OCI-LY7 (cell line): ENCODE measurements around the gene KPNA2. TPM values are rescaled to one million over a fixed set of nuclear protein-coding genes. Genes with fewer than 3 reads are reported as not detected.
"Not testable (repeated sequence)": the region's sequence is repeated elsewhere in the genome, so short reads cannot be mapped to it uniquely, and the experiment has no call there.

ENCODE experiments used
- BruUV-seq: library from RNA; stranded (reverse); fragments of 400-500 nt; replicated peaks from 2 replicates; lab custom pipeline; 2021; lab: Mats Ljungman, UMichigan
- CTCF ChIA-PET: fragments of 300-600 bp; sonication (Branson Sonifier 250); formaldehyde crosslinking; loops from one replicate; lab custom pipeline; 2022; ENCODE audit warnings: antibody characterized with exemption; ENCODE audit not compliant: unreplicated experiment; lab: Charles Lee
- POLR2A ChIA-PET: fragments of 300-600 bp; sonication (Branson Sonifier 250); formaldehyde crosslinking; loops from one replicate; lab custom pipeline; 2022; ENCODE audit warnings: antibody characterized with exemption; lab: Charles Lee
- DNase-seq: peaks from one replicate; pipeline ENCODE4 v3.0.0-alpha.2; 2015; ENCODE audit warnings: low spot score
- H2AFZ ChIP-seq: fragments of 200-600 bp; sonication (generic), shearing (Covaris generic); 2 replicates; pipeline ENCODE4 v1.6.1; 2014; ENCODE audit warnings: mild to moderate bottlenecking, antibody characterized with exemption, low read length, moderate library complexity
- H3K27ac ChIP-seq: fragments of 200-600 bp; sonication (generic); 2 replicates; pipeline ENCODE4 v1.5.1; 2014; ENCODE audit warnings: mixed run types, low read depth, mild to moderate bottlenecking, moderate library complexity, low read length, inconsistent platforms; ENCODE audit not compliant: poor library complexity, severe bottlenecking
- H3K36me3 ChIP-seq: fragments of 200-600 bp; sonication (generic); 2 replicates; pipeline ENCODE4 v1.6.1; 2014; ENCODE audit warnings: mild to moderate bottlenecking, antibody characterized with exemption, low read length, moderate library complexity, mixed read lengths; ENCODE audit not compliant: insufficient read depth
- H3K4me1 ChIP-seq: fragments of 200-600 bp; sonication (generic); 2 replicates; pipeline ENCODE4 v1.5.1; 2014; ENCODE audit warnings: mild to moderate bottlenecking, low read length; ENCODE audit not compliant: insufficient read depth, poor library complexity, severe bottlenecking
- H3K4me2 ChIP-seq: fragments of 200-600 bp; sonication (generic); 2 replicates; pipeline ENCODE4 v1.6.1; 2014; ENCODE audit warnings: mild to moderate bottlenecking, low read length
- H3K4me3 ChIP-seq: fragments of 200-600 bp; sonication (generic); 2 replicates; pipeline ENCODE4 v1.5.1; 2014; ENCODE audit warnings: mild to moderate bottlenecking, low read depth, low read length; ENCODE audit not compliant: poor library complexity, severe bottlenecking
- H3K79me2 ChIP-seq: fragments of 200-600 bp; sonication (generic); 2 replicates; pipeline ENCODE4 v1.6.1; 2016; ENCODE audit warnings: low read depth, mild to moderate bottlenecking, low read length, moderate library complexity, mixed read lengths; ENCODE audit not compliant: insufficient read depth
- H3K9me2 ChIP-seq: fragments of 200-600 bp; sonication (generic); 2 replicates; pipeline ENCODE4 v1.6.1; 2016; ENCODE audit warnings: mild to moderate bottlenecking, low read length, mixed read lengths; ENCODE audit not compliant: insufficient read depth
- H3K9me3 ChIP-seq: fragments of 200-600 bp; sonication (generic); 2 replicates; pipeline ENCODE4 v1.6.1; 2014; ENCODE audit warnings: mild to moderate bottlenecking, mixed run types, low read length, mixed read lengths
- H4K20me1 ChIP-seq: fragments of 200-600 bp; sonication (generic); 2 replicates; pipeline ENCODE4 v1.6.1; 2014; ENCODE audit warnings: mild to moderate bottlenecking, antibody characterized with exemption, low read length, moderate library complexity, mixed read lengths; ENCODE audit not compliant: insufficient read depth
- EZH2phosphoT487 ChIP-seq: fragments of 200-600 bp; sonication (generic); IDR thresholded peaks from 2 replicates; pipeline ENCODE4 v1.6.1; 2018; ENCODE audit warnings: low read depth, borderline replicate concordance, mild to moderate bottlenecking, mixed run types, antibody characterized with exemption, low read length, moderate library complexity, mixed read lengths
- intact Hi-C: fragments of 100-400 bp; cut with micrococcal nuclease; formaldehyde crosslinking; loops from one replicate; pipeline ENCODE4 v1.10.0; 2022; ENCODE audit not compliant: unreplicated experiment
- total RNA-seq, 2 experiments: library from RNA; depleted of rRNA in 1 of 2; stranded (reverse); fragments of >200 nt in 1 of 2; shearing (Covaris generic) in 1 of 2; gene quantifications; 2 replicates each; pipeline ENCODE4 v1.2.3, GENCODE V29; 2014 to 2022
- TF ChIP-seq, protein P1 (sequence below): fragments of 200-600 bp; sonication (generic); conservative IDR thresholded peaks from 2 replicates; pipeline ENCODE4 v1.5.1; 2014; ENCODE audit warnings: mild to moderate bottlenecking, antibody characterized with exemption, low read length, moderate library complexity, mixed read lengths

The KPNA2 gene
- total RNA-seq, 2 experiments from 2014 or later: 253 to 416 TPM

DNA sequence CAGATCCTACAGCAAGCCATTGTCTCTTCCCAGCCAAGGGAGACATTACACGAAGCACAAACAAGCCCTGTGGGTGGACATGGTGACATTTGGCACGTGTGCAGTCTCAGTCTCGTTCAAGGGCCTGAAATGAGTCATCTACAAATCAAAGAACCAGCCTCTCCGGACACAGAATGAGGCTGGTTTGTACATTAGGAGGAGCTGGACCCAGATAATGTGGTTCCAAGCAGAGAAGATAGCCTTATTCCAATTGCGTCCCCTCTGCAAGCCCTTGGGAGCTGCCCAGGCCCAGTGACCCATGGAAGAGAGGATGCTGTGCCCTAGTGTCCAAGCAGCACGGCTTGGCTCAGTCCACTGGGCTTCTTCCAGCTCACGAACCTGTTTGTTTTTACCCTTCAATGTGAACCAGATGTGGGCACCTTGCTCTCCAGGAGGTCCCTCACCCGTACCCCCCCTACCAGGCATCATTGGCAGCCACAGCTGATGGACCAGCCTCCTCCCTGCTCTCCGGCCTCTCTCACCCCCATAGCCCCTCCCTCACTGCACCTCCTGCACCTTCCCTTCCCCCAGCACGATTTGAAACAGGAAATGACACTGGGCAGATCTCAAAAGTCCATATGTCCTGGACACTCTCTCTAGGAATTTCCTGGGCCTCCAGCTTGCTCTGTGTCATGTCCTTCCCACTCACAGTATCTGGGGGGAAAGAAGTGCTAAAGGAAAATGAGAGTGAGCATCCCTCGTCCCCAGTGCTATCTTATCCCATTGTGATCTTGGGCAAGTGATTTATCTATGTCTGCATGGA is 26.2 kb downstream of the KPNA2 start:
- ChIA-PET POLR2A (interaction anchor here (0.7 kb wide), 1 partner anchor 795 kb away, joined by 4 read pairs; no protein-coding TSS in a partner anchor), CTCF (no interaction called here)
- Histone ChIP-seq H3K9me3 (no peaks in the 10 kb centered on the region), H3K9me2 (no peaks in the 10 kb centered on the region), H3K4me2 (no peak overlapping the region), H3K36me3 (no peaks in the 10 kb centered on the region), H3K4me1 (no peaks in the 10 kb centered on the region), H4K20me1 (no peaks in the 10 kb centered on the region), H3K27ac (no peak overlapping the region), H2AFZ (no peak overlapping the region), H3K79me2 (no peaks in the 10 kb centered on the region), H3K4me3 (no peak overlapping the region)
- no TSS peak for BruUV-seq
- DNase-seq: no peak
- intact Hi-C loops: no loop called here
- TF ChIP-seq, protein P1, sequence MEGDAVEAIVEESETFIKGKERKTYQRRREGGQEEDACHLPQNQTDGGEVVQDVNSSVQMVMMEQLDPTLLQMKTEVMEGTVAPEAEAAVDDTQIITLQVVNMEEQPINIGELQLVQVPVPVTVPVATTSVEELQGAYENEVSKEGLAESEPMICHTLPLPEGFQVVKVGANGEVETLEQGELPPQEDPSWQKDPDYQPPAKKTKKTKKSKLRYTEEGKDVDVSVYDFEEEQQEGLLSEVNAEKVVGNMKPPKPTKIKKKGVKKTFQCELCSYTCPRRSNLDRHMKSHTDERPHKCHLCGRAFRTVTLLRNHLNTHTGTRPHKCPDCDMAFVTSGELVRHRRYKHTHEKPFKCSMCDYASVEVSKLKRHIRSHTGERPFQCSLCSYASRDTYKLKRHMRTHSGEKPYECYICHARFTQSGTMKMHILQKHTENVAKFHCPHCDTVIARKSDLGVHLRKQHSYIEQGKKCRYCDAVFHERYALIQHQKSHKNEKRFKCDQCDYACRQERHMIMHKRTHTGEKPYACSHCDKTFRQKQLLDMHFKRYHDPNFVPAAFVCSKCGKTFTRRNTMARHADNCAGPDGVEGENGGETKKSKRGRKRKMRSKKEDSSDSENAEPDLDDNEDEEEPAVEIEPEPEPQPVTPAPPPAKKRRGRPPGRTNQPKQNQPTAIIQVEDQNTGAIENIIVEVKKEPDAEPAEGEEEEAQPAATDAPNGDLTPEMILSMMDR: no peak
- no peak for TF ChIP-seq EZH2phosphoT487

DNA sequence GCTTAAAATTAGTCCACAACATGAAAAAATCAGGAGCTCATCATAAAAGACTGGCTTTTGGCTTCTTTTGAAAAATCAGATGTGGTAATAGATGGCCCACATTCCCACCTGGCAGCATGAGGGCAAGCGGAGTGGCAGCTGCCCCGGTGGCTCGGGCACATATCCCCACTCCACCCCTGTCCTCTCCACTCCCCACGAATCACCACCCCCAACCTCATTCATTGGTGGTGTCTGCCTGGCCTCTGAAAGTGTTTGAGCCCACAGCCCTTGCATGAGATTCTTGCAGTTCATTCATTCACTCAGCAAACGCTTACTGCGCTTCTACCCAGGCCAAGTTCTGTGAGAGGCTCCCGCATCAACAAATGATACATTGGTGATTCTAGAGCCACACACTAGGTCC is 29.8 kb downstream of the KPNA2 start:
- H3K36me3 ChIP-seq, H3K4me1 ChIP-seq, H3K79me2 ChIP-seq, DNase-seq, intact Hi-C loops, BruUV-seq, POLR2A ChIA-PET, H3K27ac ChIP-seq, H3K4me3 ChIP-seq, H3K4me2 ChIP-seq, H3K9me3 ChIP-seq, H3K9me2 ChIP-seq, CTCF ChIA-PET, H2AFZ ChIP-seq, H4K20me1 ChIP-seq: not testable (repeated sequence)

DNA sequence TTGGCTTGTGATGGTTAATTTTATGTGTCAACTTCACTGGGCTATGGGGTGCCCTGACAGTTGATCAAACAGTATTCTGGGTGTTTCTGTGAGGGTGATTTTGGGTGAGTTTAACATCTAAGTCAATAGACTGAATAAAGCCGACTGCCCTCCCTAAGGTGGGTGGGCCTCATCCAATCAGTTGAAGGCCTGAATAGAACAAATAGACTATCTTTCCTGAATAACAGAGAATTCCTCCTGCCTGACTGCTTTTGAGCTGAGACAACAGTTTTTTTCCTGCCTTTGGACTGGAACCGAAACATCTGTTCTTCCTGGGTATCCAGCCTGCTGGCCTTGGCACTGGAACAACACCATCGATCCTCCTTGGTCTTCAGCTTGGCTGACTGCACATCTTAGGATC is 33.0 kb downstream of the KPNA2 start:
- H2AFZ ChIP-seq, H3K4me2 ChIP-seq, BruUV-seq, intact Hi-C loops, H3K27ac ChIP-seq, H3K9me3 ChIP-seq, H3K9me2 ChIP-seq, CTCF ChIA-PET, H3K36me3 ChIP-seq, H4K20me1 ChIP-seq, H3K4me3 ChIP-seq, POLR2A ChIA-PET, H3K79me2 ChIP-seq, H3K4me1 ChIP-seq, DNase-seq: not testable (repeated sequence)

DNA sequence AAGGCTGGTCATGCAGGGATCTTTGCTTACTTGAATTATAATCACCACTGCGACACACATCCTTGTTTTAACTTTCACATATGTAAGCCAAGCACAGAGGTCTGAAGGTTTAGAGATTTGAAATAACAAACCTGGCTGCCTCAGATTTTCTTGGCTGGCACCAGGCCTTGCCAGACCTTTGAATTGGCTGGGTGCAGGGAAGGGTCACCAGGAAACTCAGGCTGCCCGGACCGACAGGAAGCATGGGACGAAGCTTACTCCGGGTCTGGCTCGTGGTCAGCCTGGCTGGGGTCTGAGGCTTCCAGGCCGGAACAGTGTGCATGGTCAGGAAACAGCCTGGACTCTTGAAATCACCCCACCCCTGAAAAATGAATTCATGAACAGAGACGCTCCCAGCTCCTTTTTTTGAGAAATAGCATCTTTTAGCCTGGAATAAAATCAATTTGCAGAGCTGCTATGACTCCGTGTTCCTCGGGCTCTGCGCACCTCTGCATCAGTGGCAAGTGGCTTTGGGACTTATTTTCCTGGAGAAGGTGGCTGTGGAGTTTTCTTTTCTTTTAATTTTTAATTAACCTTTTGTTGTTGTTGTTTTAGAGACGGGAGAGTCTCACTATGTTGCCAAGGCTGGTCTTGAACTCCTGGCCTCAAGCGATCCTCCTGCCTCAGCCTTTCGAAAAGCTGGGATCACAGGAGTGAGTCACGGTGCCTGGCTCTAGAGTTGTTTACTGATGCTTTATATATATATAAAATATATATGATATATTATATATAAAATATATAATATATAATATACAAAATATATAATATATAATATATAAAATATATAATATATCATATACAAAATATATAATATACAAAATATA is 35.3 kb downstream of the KPNA2 start:
- BruUV-seq, intact Hi-C loops, H4K20me1 ChIP-seq, DNase-seq, H3K4me3 ChIP-seq, H3K9me3 ChIP-seq, H3K79me2 ChIP-seq, H3K9me2 ChIP-seq, H3K4me1 ChIP-seq, H3K4me2 ChIP-seq, H2AFZ ChIP-seq, CTCF ChIA-PET, H3K27ac ChIP-seq, H3K36me3 ChIP-seq: not testable (repeated sequence)
- POLR2A ChIA-PET: interaction anchor here (1.2 kb wide), 1 partner anchor 11 kb away, joined by 3 read pairs; no protein-coding TSS in a partner anchor
